ENCODE data around the gene EPHX1.

The EPHX1 gene

GRCh38 chr1:225891229-225891972 is 81.5 kb downstream of the EPHX1 start:
- TF ChIP-seq CTCF (IDR thresholded peaks at IDR 0.05), result no peak

- no peak for TF ChIP-seq CTCF (IDR thresholded peaks at IDR 0.05)
These were observed 82.4 kb downstream of the EPHX1 start for GRCh38 chr1:225892307-225892706.

Data from LNCAP (cell line).